Measurements from ENCODE around the gene SDHC. TPM values are rescaled to one million over a fixed set of nuclear protein-coding genes. Genes with fewer than 3 reads are reported as not detected.
"Not testable (repeated sequence)": the region's sequence is repeated elsewhere in the genome, so short reads cannot be mapped to it uniquely, and the experiment has no call there.

Gene SDHC
- total RNA-seq, 1 donor from 2014 or later, result 145 TPM

DNA sequence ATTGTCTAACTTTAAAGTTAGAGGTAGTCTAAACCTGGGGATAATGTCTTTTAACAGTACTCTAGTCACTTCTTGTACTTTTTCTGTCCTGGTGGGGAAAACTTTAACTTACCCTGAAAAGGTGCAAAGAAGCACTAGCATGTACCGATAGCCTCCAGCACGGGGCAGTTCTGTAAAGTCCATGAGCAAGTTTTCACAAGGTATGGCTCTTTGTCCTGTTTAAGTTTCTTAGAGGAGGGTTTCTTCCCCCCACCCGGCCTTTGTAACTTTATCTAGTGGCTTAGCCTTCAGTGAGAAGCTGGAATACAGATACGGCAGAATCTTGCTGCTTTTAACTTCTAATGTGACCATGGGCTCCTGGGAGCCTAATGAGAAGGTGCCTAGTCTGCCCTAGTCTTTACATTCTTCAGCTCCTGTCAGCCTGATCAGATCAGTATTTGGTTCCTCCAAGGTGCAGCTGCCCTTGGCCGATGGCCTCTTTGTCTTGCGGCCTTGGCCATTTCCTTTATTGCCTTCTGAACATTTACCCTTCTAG is 93.3 kb downstream of the SDHC start:
- peaks cover 31% of the 10 kb centered on the region for H3K27me3 Mint-ChIP-seq (ENCODE audit: low read depth)
- no peaks in the 10 kb centered on the region for H3K9me3 Mint-ChIP-seq
- no peak for DNase-seq (ENCODE audit: low spot score in 2 of 2, unreplicated experiment in 2 of 2)
- no peak overlapping the region for H3K4me3 Mint-ChIP-seq
- H3K27ac Mint-ChIP-seq, result no peak overlapping the region
- TF ChIP-seq CTCF (IDR thresholded peaks at IDR 0.05; ENCODE audit: unreplicated experiment), result no peak
- peaks cover 2% of the 10 kb centered on the region for H3K4me1 Mint-ChIP-seq
- no peaks in the 10 kb centered on the region for H3K36me3 Mint-ChIP-seq

GRCh38 chr1:161408429-161409052 is 94.4 kb downstream of the SDHC start:
- Mint-ChIP-seq H3K27ac (no peak overlapping the region), H3K27me3 (ENCODE audit: low read depth) (peaks cover 36% of the 10 kb centered on the region), H3K4me1 (peaks cover 2% of the 10 kb centered on the region), H3K9me3 (no peaks in the 10 kb centered on the region), H3K4me3 (no peak overlapping the region), H3K36me3 (no peaks in the 10 kb centered on the region)
- no peak for DNase-seq (ENCODE audit: low spot score in 2 of 2, unreplicated experiment in 2 of 2)
- no peak for TF ChIP-seq CTCF (IDR thresholded peaks at IDR 0.05; ENCODE audit: unreplicated experiment)

DNA sequence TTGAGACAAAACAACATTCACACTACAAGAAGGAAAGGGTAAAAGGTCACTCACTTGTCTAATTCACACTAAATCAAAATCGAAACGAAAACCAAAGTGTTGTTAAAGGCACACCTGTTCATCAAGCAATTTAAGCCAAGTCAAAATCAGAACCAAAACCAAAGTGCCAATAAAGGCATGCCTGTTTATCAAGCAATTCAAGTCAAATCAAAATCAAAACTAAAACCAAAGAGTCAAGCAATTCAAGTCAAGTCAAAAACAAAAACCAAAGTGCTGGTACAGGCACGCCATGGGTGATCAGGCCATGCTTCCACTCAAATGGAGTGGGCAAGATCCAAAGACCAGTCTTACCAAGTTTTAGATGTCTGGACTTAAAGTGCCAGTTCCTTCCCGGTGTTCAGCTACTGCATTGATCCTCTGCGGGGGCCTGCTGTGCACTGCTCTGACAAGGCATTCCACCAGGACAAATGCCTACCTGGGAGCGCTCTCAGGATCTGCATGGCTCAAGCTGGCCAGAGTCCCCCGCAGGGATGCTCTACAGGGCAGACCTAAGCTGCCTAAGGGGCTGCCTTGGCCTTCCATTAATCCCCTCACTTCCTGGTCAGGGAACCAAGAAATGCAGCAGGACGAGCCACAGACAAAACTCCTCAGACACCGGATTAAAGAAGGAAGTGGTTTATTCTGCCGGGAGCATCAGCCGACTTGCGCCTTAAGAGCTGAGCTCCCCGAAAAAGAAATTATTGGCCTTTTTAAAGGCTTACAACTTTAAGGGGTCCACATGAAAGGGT is 95.9 kb downstream of the SDHC start:
- peaks cover 37% of the 10 kb centered on the region for H3K27me3 Mint-ChIP-seq (ENCODE audit: low read depth)
- H3K4me3 Mint-ChIP-seq; H3K9me3 Mint-ChIP-seq; DNase-seq (ENCODE audit: low spot score in 2 of 2, unreplicated experiment in 2 of 2); H3K36me3 Mint-ChIP-seq; H3K27ac Mint-ChIP-seq; H3K4me1 Mint-ChIP-seq: not testable (repeated sequence)

GRCh38 chr1:161410636-161410970 is 96.4 kb downstream of the SDHC start:
- not testable (repeated sequence) for H3K4me3 Mint-ChIP-seq; H3K27ac Mint-ChIP-seq; H3K4me1 Mint-ChIP-seq; H3K36me3 Mint-ChIP-seq; DNase-seq (ENCODE audit: low spot score in 2 of 2, unreplicated experiment in 2 of 2); H3K9me3 Mint-ChIP-seq
- H3K27me3 Mint-ChIP-seq (ENCODE audit: low read depth), result peaks cover 34% of the 10 kb centered on the region

Other genes with a start within 250 kb of the SDHC start
- gene ARHGAP30, start 244.5 kb upstream of the SDHC start, total RNA-seq, result 1.4 to 1.9 TPM (median 1.6 TPM) in 3 replicates
- 29.9 to 31.5 TPM (median 30.6 TPM) in 3 replicates for gene NECTIN4, start 224.8 kb upstream of the SDHC start, total RNA-seq
- gene KLHDC9, start 216.0 kb upstream of the SDHC start, total RNA-seq, result 4.2 to 5.4 TPM (median 5.4 TPM) in 3 replicates
- 49.7 to 53.2 TPM (median 50.8 TPM) in 3 replicates for gene PFDN2, start 196.3 kb upstream of the SDHC start, total RNA-seq
- 35.3 to 37.7 TPM (median 35.9 TPM) in 3 replicates for gene NIT1, start 196.3 kb upstream of the SDHC start, total RNA-seq
- gene DEDD, start 181.7 kb upstream of the SDHC start, total RNA-seq, result 43.7 to 45.0 TPM (median 44.4 TPM) in 3 replicates
- gene UFC1, start 160.4 kb upstream of the SDHC start, total RNA-seq, result 86.2 to 90.2 TPM (median 88.7 TPM) in 3 replicates
- gene USP21, start 154.9 kb upstream of the SDHC start, total RNA-seq, result 42.6 to 48.4 TPM (median 47.4 TPM) in 3 replicates
- 48.9 to 49.7 TPM (median 49.0 TPM) in 3 replicates for gene PPOX, start 148.0 kb upstream of the SDHC start, total RNA-seq
- 38.0 to 43.0 TPM (median 40.5 TPM) in 3 replicates for gene B4GALT3, start 136.9 kb upstream of the SDHC start, total RNA-seq
- gene ADAMTS4, start 115.3 kb upstream of the SDHC start, total RNA-seq, result 6.8 to 9.9 TPM (median 9.2 TPM) in 3 replicates
- gene NDUFS2, start 112.0 kb upstream of the SDHC start, total RNA-seq, result 70.1 to 72.0 TPM (median 70.8 TPM) in 3 replicates
- gene FCER1G, start 99.1 kb upstream of the SDHC start, total RNA-seq, result 0.40 to 1.8 TPM (median 1.3 TPM) in 3 replicates
- gene APOA2, start 90.8 kb upstream of the SDHC start, total RNA-seq, result not detected in 3 replicates
- gene TOMM40L, start 88.3 kb upstream of the SDHC start, total RNA-seq, result 8.5 to 9.3 TPM (median 9.3 TPM) in 3 replicates
- not detected in 3 replicates for gene NR1I3, start 76.2 kb upstream of the SDHC start, total RNA-seq
- 0.25 TPM in 1 of 3 replicates, not detected in the others for gene PCP4L1, start 55.6 kb upstream of the SDHC start, total RNA-seq
- gene MPZ, start 4.4 kb upstream of the SDHC start, total RNA-seq, result 1.3 to 1.4 TPM (median 1.3 TPM) in 3 replicates
- not detected in 3 replicates for gene CFAP126, start 53.5 kb downstream of the SDHC start, total RNA-seq
- 0.51 to 0.81 TPM (median 0.62 TPM) in 3 replicates for gene FCGR2A, start 191.1 kb downstream of the SDHC start, total RNA-seq
- 0.13 to 0.38 TPM (median 0.25 TPM) in 3 replicates for gene HSPA6, start 210.2 kb downstream of the SDHC start, total RNA-seq
- gene FCGR3A, start 235.4 kb downstream of the SDHC start, total RNA-seq, result not detected in 3 replicates